ENCODE measurements around the gene MCF2L.

MCF2L gene

DNA sequence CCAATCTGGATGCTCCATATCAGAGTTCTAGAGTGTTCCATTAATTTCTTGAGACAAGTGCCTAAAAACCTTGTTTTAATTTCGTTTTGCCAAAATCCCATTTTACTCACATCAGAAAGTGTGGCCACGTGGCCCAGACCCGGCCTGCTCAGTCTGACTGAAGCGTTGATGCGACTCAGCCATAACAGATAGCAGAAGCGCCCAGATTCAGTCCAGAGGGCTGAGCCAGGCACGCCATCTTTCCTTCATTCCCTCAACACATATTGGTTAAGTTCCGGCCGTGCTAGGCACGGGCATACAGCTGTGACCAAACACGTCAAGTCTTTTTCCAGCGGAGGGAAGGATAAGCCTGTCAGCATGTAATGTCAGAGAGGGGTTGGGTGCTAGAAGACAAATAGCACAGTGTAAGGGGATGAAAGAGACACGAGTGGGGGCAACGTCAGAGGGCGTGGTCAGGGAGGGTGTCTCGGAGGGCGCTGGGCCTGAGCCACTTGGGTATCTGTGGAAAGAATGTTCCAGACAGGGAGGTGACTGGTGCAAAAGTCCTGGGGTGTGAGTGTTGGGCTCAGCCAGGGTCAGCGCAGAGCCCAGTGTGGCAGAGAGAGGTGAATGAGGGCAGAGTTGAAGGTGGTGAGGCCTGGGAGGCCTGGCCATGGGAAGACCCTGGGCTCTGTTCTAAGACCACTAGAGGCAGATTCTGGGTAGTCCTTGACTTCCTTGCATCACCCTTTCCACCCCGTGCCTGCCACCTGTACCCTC is 156.7 kb downstream of the MCF2L start:
- no peak for DNase-seq (ENCODE audit: low spot score)

DNA sequence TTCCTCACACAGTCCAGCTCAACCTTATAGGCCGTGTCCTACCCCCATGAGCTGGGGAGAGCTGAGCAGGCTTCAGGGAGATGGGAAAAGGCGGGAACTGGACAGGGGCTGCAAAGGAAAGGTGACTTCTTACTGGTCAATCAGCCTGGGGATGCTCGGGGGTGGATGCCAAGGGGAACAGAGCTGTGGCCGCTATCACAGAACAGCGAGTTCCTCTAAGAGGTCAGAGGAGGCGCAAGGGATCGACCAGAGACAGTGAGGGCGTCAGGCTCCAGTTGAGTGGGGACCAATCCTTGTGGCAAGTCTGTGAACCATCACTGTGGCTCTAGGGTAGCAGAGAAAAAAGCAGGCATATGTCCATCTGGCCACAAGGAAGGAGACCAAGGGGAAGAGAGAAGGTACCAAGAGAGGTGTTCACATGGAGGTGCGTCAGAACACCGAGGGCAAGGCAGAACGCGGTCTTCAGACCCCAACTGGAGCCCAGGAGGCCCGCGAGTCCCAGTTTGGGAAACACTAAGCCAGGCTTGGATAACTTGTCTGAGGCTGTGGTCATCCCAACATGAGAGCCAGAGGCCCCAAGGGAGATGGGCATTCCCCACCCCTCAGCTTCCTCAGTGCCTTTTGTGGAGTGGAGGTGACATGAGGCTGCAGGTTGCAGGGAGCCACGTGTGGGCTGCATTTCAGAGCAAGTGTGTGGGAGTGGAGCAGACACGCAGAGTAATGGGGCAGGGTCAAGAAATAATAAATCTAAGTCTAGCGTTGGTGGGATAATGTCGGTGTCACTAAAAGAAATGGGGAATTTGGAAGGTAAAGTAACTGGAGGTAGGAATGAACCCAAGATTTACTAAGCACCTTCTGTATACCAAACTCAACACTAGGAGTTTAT is 157.5 kb downstream of the MCF2L start:
- no peak for DNase-seq (ENCODE audit: low spot score)

DNA sequence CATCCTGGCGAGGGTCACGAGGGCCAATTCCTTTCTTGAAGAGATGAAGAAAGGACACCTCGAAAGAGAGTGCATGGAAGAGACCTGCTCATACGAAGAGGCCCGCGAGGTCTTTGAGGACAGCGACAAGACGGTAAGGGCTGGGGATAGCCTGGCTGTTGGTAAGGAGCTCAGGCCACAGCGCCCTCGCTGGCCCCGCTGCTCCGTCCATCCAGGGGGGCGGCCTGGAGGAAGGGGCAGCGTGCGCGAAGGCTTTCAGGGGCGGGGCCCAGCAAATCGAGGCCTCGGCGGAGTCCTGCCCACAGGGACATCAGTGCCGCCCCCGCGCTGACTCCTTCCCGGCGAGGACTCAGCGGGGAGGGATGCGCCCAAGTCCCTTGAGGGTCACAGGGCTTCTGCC is 160.5 kb downstream of the MCF2L start:
- DNase-seq (ENCODE audit: low spot score): no peak

GRCh38 chr13:113129921-113130750 is 161.1 kb downstream of the MCF2L start:
- DNase-seq (ENCODE audit: low spot score): no peak

DNA sequence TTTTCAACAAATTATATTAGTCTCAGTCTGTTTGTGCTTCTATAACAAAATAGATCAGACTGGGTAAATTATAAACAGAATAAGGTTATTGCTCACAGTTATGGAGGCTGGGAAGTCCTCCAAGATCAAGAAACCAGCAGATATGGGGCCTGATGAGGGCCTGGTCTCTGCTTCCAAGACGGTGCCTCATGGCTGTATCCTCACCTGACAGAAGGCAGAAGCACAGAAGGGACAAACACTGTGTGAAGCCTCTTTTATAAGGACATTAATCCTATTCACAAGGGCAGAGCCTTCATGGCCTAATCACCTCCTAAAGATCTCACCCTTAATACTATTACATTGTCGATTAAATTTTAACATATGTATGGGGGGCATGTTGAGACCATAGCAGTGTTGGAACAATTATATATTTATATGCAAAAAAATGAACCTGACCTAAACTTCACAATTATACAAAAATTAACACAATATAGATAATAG is 166.3 kb downstream of the MCF2L start:
- no peak for DNase-seq (ENCODE audit: low spot score)

GRCh38 chr13:113137691-113138298 is 168.8 kb downstream of the MCF2L start:
- no peak for DNase-seq (ENCODE audit: low spot score)

DNA sequence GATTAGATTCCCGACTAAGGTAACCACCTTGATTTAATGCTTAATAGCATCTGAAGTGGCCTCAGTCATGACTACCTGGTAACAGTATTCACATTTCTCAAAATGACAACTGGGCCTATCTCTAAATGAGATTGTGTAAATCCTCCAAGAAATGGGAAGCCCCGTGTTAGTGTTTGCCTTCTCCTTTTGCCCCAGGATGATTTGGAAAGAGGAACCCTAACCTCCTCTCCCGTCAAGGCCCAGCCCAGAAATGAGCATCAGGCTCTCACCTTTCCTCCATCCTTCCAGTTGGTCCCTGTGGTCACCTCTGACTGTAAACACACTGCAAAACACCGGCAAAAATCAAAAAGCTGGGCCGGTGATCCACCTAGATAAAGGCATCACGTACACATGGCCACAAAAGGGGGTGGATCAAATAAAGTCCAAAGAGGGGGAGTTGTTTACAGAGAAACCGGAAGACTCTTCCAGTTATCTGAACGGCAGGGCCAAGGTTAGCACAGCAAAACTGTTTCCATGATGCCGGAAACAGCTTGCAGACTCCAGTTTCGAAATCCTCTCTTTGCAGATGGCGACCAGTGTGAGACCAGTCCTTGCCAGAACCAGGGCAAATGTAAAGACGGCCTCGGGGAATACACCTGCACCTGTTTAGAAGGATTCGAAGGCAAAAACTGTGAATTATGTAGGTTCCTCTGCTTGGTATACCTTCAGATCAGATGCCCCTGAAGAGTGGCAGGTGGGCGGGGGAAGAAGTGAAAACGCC is 170.0 kb downstream of the MCF2L start:
- peak; percentile 39 for DNase-seq (ENCODE audit: low spot score)

DNA sequence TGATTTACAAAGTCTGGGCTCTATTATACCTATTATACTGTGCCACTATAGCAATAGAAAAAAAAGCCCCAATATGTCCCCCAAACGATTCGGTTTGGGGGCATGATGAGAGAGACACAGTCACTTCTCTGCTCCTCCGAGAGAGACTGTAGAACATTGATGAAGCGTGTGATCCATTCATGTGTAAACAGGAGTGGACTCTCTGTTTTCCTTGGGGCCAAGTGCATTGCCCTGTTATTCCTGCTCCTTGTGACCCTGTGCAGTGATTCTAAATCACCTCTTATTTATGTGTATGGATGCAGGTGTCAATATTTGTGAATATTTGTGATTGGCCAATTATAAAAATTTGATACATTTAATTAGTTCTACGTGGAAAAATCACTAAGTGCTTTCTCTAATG is 170.6 kb downstream of the MCF2L start:
- no peak for DNase-seq (ENCODE audit: low spot score)

DNA sequence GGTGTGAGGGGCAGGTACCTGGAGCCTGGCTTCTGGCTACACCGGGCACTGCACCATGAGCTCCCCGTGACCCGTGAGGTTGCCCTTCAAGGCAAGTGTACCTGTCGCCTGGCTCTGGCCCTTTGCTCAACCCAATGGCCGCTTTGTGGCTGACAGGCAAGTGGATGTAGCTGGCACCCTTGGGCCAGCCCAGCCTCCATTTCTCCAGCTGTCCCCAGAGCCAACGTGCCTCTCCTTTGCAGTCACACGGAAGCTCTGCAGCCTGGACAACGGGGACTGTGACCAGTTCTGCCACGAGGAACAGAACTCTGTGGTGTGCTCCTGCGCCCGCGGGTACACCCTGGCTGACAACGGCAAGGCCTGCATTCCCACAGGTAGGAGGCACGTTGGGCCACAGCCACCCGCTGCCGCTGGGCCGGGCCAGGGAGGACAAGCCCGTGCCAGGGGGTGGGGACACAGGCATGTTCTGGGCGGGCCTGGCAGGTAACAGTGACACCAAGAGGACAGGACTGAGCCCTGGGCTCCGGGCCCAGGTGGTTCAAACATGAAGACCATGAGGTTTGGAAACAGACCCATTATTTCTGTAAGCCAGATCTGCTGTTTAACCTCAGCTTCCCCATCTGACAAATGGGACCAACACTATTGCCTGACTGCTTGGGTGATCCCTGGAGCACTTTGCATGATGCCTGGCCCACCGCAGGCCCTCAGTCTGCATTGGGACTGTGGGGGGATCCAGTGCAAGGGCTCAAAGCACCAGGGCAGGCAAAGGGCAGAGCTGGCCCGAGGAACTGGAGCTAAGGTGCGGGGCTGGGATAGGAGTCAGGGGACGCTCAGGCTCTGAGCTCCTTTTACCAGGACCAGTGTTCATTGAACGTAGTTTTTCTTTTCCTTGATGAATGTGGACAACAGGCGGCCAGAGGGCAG is 171.9 kb downstream of the MCF2L start:
- no peak for DNase-seq (ENCODE audit: low spot score)

GRCh38 chr13:113141601-113141970 is 172.6 kb downstream of the MCF2L start:
- no peak for DNase-seq (ENCODE audit: low spot score)

DNA sequence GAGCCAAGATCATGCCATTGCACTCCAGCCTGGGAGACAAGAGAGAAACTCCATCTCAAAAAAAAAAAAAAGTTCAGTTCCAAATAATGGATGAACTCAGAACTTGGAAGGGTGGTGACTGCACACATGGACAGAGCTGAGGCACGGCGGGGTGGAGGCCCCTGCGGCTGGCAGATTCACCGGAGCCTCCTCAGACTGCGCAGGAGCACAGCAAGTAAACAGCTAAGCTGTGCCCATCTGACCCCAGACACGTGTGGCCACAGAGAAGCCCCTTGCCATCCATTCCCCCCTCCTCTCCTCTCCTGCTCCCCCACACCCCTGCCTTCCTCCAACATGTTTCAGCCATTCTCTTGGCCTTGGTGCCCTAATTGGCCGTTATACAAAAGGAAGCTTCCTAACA is 173.9 kb downstream of the MCF2L start:
- no peak for DNase-seq (ENCODE audit: low spot score)

- DNase-seq (ENCODE audit: low spot score): no peak
Measured at GRCh38 chr13:113143466-113144254, 174.6 kb downstream of the MCF2L start.

DNA sequence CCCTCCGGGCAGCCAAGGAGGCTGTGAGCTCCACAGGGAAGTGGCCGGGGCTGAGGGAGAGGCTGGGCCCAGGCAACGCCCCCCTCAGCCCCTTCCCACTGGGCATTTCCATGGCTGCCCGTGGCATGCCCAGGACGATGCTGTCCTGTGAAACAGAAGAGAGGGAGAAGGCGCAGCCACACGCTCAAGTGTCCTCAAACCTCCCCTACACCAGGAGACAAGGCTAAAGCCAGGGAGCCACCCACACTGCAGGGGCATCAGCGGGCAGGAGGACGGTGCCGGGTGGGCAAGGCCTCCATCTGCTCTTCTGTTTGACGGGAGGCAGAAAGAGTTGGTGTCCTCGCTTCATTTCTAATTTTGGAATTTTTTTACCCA is 175.2 kb downstream of the MCF2L start:
- DNase-seq (ENCODE audit: low spot score): no peak

- DNase-seq (ENCODE audit: low spot score): no peak
Measured at GRCh38 chr13:113145496-113145895, 176.5 kb downstream of the MCF2L start.

- DNase-seq (ENCODE audit: low spot score): no peak
Measured at GRCh38 chr13:113145911-113146598, 177.0 kb downstream of the MCF2L start.

DNA sequence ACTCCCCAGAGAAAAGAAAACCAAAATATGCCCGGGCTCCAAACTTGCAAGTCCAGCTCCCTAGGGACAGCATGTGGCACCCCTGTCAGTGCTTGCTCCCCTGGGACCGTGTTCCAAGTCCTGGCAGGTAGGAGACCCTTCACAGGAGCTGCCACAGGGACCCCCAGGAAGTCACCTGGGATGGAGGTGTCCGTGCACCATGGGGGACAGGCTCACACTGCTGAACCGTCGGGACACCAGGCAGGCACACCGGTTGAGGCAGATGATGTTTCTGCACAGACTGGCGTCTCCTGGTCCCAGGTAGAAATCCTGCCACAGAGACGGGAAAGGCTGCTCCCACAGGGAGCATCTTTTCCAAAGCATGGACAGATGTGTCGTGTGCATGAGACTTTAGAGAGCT is 177.7 kb downstream of the MCF2L start:
- no peak for DNase-seq (ENCODE audit: low spot score)

GRCh38 chr13:113147206-113147605 is 178.2 kb downstream of the MCF2L start:
- peak; percentile 40 for DNase-seq (ENCODE audit: low spot score)

- no peak for DNase-seq (ENCODE audit: low spot score)
Measured at GRCh38 chr13:113148407-113148806, 179.4 kb downstream of the MCF2L start.
